AG09309 (cell line): ENCODE results near the gene PSMD5.

Source experiments
- DNase-seq: peaks from one replicate; pipeline ENCODE4 v3.0.0-alpha.2; 2010; ENCODE audit warnings: low read depth
- H3K4me3 ChIP-seq: 2 replicates; pipeline ENCODE4 v1.5.1; 2011; ENCODE audit warnings: mild to moderate bottlenecking, low read depth, low read length, moderate library complexity; ENCODE audit not compliant: control insufficient read depth
- CTCF ChIP-seq: IDR thresholded peaks from 2 replicates; pipeline ENCODE4 v1.5.1; 2011; ENCODE audit warnings: mild to moderate bottlenecking, low read depth, low read length, inconsistent platforms; ENCODE audit not compliant: insufficient read depth, control insufficient read depth; ENCODE audit errors: missing control alignments

The PSMD5 gene

GRCh38 chr9:120857902-120858301 lies 15.2 kb upstream of the PSMD5 start:
- DNase-seq = no peak
- H3K4me3 ChIP-seq = no peak overlapping the region
- TF ChIP-seq CTCF = no peak

- DNase-seq = no peak
- TF ChIP-seq CTCF = no peak
- no peak overlapping the region for H3K4me3 ChIP-seq
Observed at GRCh38 chr9:120857481-120857880, 14.8 kb upstream of the PSMD5 start.

GRCh38 chr9:120856700-120857099 lies 14.0 kb upstream of the PSMD5 start:
- TF ChIP-seq CTCF = no peak
- no peak for DNase-seq
- H3K4me3 ChIP-seq = no peak overlapping the region

- no peak overlapping the region for H3K4me3 ChIP-seq
- DNase-seq = no peak
- TF ChIP-seq CTCF = no peak
Observed at GRCh38 chr9:120855827-120856670, 13.3 kb upstream of the PSMD5 start.

GRCh38 chr9:120854596-120855327 lies 12.0 kb upstream of the PSMD5 start:
- DNase-seq = no peak
- TF ChIP-seq CTCF = no peak
- no peak overlapping the region for H3K4me3 ChIP-seq

GRCh38 chr9:120853198-120853597 lies 10.5 kb upstream of the PSMD5 start:
- no peak for TF ChIP-seq CTCF
- H3K4me3 ChIP-seq = no peak overlapping the region
- DNase-seq = no peak
